Measurements from ENCODE around the gene SLC6A16.

Gene SLC6A16

GRCh38 chr19:49366110-49366509 is 41.1 kb upstream of the SLC6A16 start:
- H4K91ac ChIP-seq (ENCODE audit: low read length): no peak overlapping the region

GRCh38 chr19:49364083-49364737 is 39.2 kb upstream of the SLC6A16 start:
- Histone ChIP-seq H2BK15ac (ENCODE audit: low read depth, poor library complexity, severe bottlenecking) (no peak overlapping the region), H2BK5ac (ENCODE audit: low read depth, low read length, poor library complexity, severe bottlenecking) (no peak overlapping the region), H3K14ac (ENCODE audit: low read length in 2 of 2) (no peak overlapping the region), H3K4me2 (ENCODE audit: low read length, poor library complexity, severe bottlenecking) (peak overlapping the region; percentile 44), H3K4me3 (ENCODE audit: insufficient read depth in 1 of 2, low read depth in 1 of 2, low read length in 2 of 2) (peak overlapping the region in 1 of 2 experiments; percentile 54), H3K27me3 (ENCODE audit: control insufficient read depth in 1 of 2, insufficient read depth in 1 of 2, low read length in 2 of 2) (no peaks in the 10 kb centered on the region), H3K9me3 (ENCODE audit: control insufficient read depth, low read length) (peaks cover 6% of the 10 kb centered on the region), H3K4ac (ENCODE audit: low read depth in 1 of 2, low read length in 2 of 2) (no peak overlapping the region), H3K79me1 (replicated peaks; ENCODE audit: low read length, poor library complexity, severe bottlenecking) (peaks cover 5% of the 10 kb centered on the region), H2BK12ac (ENCODE audit: low read length in 2 of 2) (no peak overlapping the region), H3K36me3 (ENCODE audit: control insufficient read depth in 1 of 2, insufficient read depth in 2 of 2, low read depth in 1 of 2, low read length in 2 of 2) (peaks cover 4 to 8% of the 10 kb centered on the region in 2 experiments), H3K4me1 (ENCODE audit: control insufficient read depth, insufficient read depth, low read depth, low read length) (peaks cover 16% of the 10 kb centered on the region), H2AFZ (ENCODE audit: low read depth, low read length) (peak overlapping the region; percentile 66), H4K91ac (ENCODE audit: low read length) (no peak overlapping the region), H3K23ac (ENCODE audit: low read length in 2 of 2) (no peak overlapping the region), H4K8ac (ENCODE audit: low read length) (peak overlapping the region; percentile 35), H3K18ac (ENCODE audit: low read depth in 1 of 2, low read length in 2 of 2) (peak overlapping the region; percentile 37 to 66), H3K9ac (ENCODE audit: low read length) (peak overlapping the region; percentile 32), H2AK5ac (ENCODE audit: low read length, severe bottlenecking) (peak overlapping the region; percentile 38), H2BK120ac (ENCODE audit: low read depth, low read length) (peak overlapping the region; percentile 86), H3K27ac (ENCODE audit: low read length, poor library complexity, severe bottlenecking) (peak overlapping the region; percentile 39)
- 82% methylated on average over 27 of the region's 27 CpGs for WGBS
- no peak for DNase-seq

More at GRCh38 chr19:49366110-49366509, 41.1 kb upstream of the SLC6A16 start:
- H3K36me3 ChIP-seq (ENCODE audit: control insufficient read depth in 1 of 2, insufficient read depth in 2 of 2, low read depth in 1 of 2, low read length in 2 of 2): no peaks in the 10 kb centered on the region
- no peak overlapping the region for H4K8ac ChIP-seq (ENCODE audit: low read length)
- H3K4me2 ChIP-seq (ENCODE audit: low read length, poor library complexity, severe bottlenecking): no peak overlapping the region
- H2BK15ac ChIP-seq (ENCODE audit: low read depth, poor library complexity, severe bottlenecking): no peak overlapping the region
- no peaks in the 10 kb centered on the region for H3K79me1 ChIP-seq (replicated peaks; ENCODE audit: low read length, poor library complexity, severe bottlenecking)
- H3K18ac ChIP-seq (ENCODE audit: low read depth in 1 of 2, low read length in 2 of 2): no peak overlapping the region
- peaks cover 4% of the 10 kb centered on the region for H3K4me1 ChIP-seq (ENCODE audit: control insufficient read depth, insufficient read depth, low read depth, low read length)
- H2AFZ ChIP-seq (ENCODE audit: low read depth, low read length): no peak overlapping the region
- DNase-seq: no peak
- H3K27ac ChIP-seq (ENCODE audit: low read length, poor library complexity, severe bottlenecking): no peak overlapping the region
- H2BK120ac ChIP-seq (ENCODE audit: low read depth, low read length): no peak overlapping the region
- H3K23ac ChIP-seq (ENCODE audit: low read length in 2 of 2): no peak overlapping the region
- no peak overlapping the region for H2BK5ac ChIP-seq (ENCODE audit: low read depth, low read length, poor library complexity, severe bottlenecking)
- H3K9me3 ChIP-seq (ENCODE audit: control insufficient read depth, low read length): peaks cover 23% of the 10 kb centered on the region
- H2AK5ac ChIP-seq (ENCODE audit: low read length, severe bottlenecking): no peak overlapping the region
- no peak overlapping the region for H3K9ac ChIP-seq (ENCODE audit: low read length)
- H3K14ac ChIP-seq (ENCODE audit: low read length in 2 of 2): no peak overlapping the region
- no peak overlapping the region for H2BK12ac ChIP-seq (ENCODE audit: low read length in 2 of 2)
- H3K27me3 ChIP-seq (ENCODE audit: control insufficient read depth in 1 of 2, insufficient read depth in 1 of 2, low read length in 2 of 2): no peaks in the 10 kb centered on the region
- no peak overlapping the region for H3K4ac ChIP-seq (ENCODE audit: low read depth in 1 of 2, low read length in 2 of 2)
- no peak overlapping the region for H3K4me3 ChIP-seq (ENCODE audit: insufficient read depth in 1 of 2, low read depth in 1 of 2, low read length in 2 of 2)

GRCh38 chr19:49363268-49364082 is 38.5 kb upstream of the SLC6A16 start, which contains the start of gene DKKL1:
Gene DKKL1 (plus strand): TSS chr19:49363877. CDS start chr19:49363999, 122 bp downstream.
- peak; percentile 99 for DNase-seq
- Histone ChIP-seq H3K14ac (ENCODE audit: low read length in 2 of 2) (peak within 1 kb of the TSS in 1 of 2 experiments; percentile 9), H2BK12ac (ENCODE audit: low read length in 2 of 2) (no peak within 1 kb of the TSS), H3K9me3 (ENCODE audit: control insufficient read depth, low read length) (no peaks in the 10 kb centered on the region), H2AK5ac (ENCODE audit: low read length, severe bottlenecking) (peak within 1 kb of the TSS; percentile 38), H3K4ac (ENCODE audit: low read depth in 1 of 2, low read length in 2 of 2) (peak within 1 kb of the TSS; percentile 64 to 70), H3K4me2 (ENCODE audit: low read length, poor library complexity, severe bottlenecking) (peak within 1 kb of the TSS; percentile 75), H4K91ac (ENCODE audit: low read length) (no peak within 1 kb of the TSS), H3K27ac (ENCODE audit: low read length, poor library complexity, severe bottlenecking) (peak within 1 kb of the TSS; percentile 83), H3K18ac (ENCODE audit: low read depth in 1 of 2, low read length in 2 of 2) (peak within 1 kb of the TSS; percentile 52 to 88), H3K79me1 (replicated peaks; ENCODE audit: low read length, poor library complexity, severe bottlenecking) (peaks cover 6% of the 10 kb centered on the region), H2BK5ac (ENCODE audit: low read depth, low read length, poor library complexity, severe bottlenecking) (peak within 1 kb of the TSS; percentile 35), H3K27me3 (ENCODE audit: control insufficient read depth in 1 of 2, insufficient read depth in 1 of 2, low read length in 2 of 2) (no peaks in the 10 kb centered on the region), H3K9ac (ENCODE audit: low read length) (peak within 1 kb of the TSS; percentile 93), H2AFZ (ENCODE audit: low read depth, low read length) (peak within 1 kb of the TSS; percentile 66), H3K36me3 (ENCODE audit: control insufficient read depth in 1 of 2, insufficient read depth in 2 of 2, low read depth in 1 of 2, low read length in 2 of 2) (peaks cover 6 to 15% of the 10 kb centered on the region in 2 experiments), H3K23ac (ENCODE audit: low read length in 2 of 2) (peak within 1 kb of the TSS in 1 of 2 experiments; percentile 57), H2BK120ac (ENCODE audit: low read depth, low read length) (peak within 1 kb of the TSS; percentile 86), H2BK15ac (ENCODE audit: low read depth, poor library complexity, severe bottlenecking) (no peak within 1 kb of the TSS), H4K8ac (ENCODE audit: low read length) (peak within 1 kb of the TSS; percentile 62), H3K4me3 (ENCODE audit: insufficient read depth in 1 of 2, low read depth in 1 of 2, low read length in 2 of 2) (peak within 1 kb of the TSS; percentile 44 to 90), H3K4me1 (ENCODE audit: control insufficient read depth, insufficient read depth, low read depth, low read length) (peaks cover 16% of the 10 kb centered on the region)
- under 1% methylated on average over 46 of the region's 46 CpGs for WGBS

GRCh38 chr19:49362929-49363267 is 37.9 kb upstream of the SLC6A16 start:
- Histone ChIP-seq H2BK12ac (ENCODE audit: low read length in 2 of 2) (no peak overlapping the region), H2BK120ac (ENCODE audit: low read depth, low read length) (no peak overlapping the region), H3K14ac (ENCODE audit: low read length in 2 of 2) (peak overlapping the region in 1 of 2 experiments; percentile 9), H3K9me3 (ENCODE audit: control insufficient read depth, low read length) (no peaks in the 10 kb centered on the region), H3K36me3 (ENCODE audit: control insufficient read depth in 1 of 2, insufficient read depth in 2 of 2, low read depth in 1 of 2, low read length in 2 of 2) (peaks cover 6 to 21% of the 10 kb centered on the region in 2 experiments), H3K4me1 (ENCODE audit: control insufficient read depth, insufficient read depth, low read depth, low read length) (peaks cover 16% of the 10 kb centered on the region), H4K91ac (ENCODE audit: low read length) (no peak overlapping the region), H3K27ac (ENCODE audit: low read length, poor library complexity, severe bottlenecking) (peak overlapping the region; percentile 83), H3K4ac (ENCODE audit: low read depth in 1 of 2, low read length in 2 of 2) (peak overlapping the region; percentile 54 to 64), H3K23ac (ENCODE audit: low read length in 2 of 2) (peak overlapping the region in 1 of 2 experiments; percentile 57), H3K79me1 (replicated peaks; ENCODE audit: low read length, poor library complexity, severe bottlenecking) (peaks cover 9% of the 10 kb centered on the region), H2AK5ac (ENCODE audit: low read length, severe bottlenecking) (no peak overlapping the region), H3K27me3 (ENCODE audit: control insufficient read depth in 1 of 2, insufficient read depth in 1 of 2, low read length in 2 of 2) (no peaks in the 10 kb centered on the region), H3K4me2 (ENCODE audit: low read length, poor library complexity, severe bottlenecking) (peak overlapping the region; percentile 75), H4K8ac (ENCODE audit: low read length) (peak overlapping the region; percentile 62), H2BK15ac (ENCODE audit: low read depth, poor library complexity, severe bottlenecking) (no peak overlapping the region), H3K9ac (ENCODE audit: low read length) (peak overlapping the region; percentile 93), H2AFZ (ENCODE audit: low read depth, low read length) (no peak overlapping the region), H3K18ac (ENCODE audit: low read depth in 1 of 2, low read length in 2 of 2) (peak overlapping the region; percentile 40 to 52), H3K4me3 (ENCODE audit: insufficient read depth in 1 of 2, low read depth in 1 of 2, low read length in 2 of 2) (peak overlapping the region; percentile 44 to 90), H2BK5ac (ENCODE audit: low read depth, low read length, poor library complexity, severe bottlenecking) (peak overlapping the region; percentile 35)
- under 1% methylated on average over 14 of the region's 14 CpGs for WGBS
- no peak for DNase-seq
